B cell (primary cell): ENCODE results near the gene TSEN2.

Source experiments
- CTCF ChIP-seq: fragments of 200-600 bp; IDR thresholded peaks from one replicate; pipeline ENCODE4 v1.8.0; 2022; ENCODE audit warnings: antibody characterized with exemption, mild to moderate bottlenecking
- EZH2 ChIP-seq: IDR thresholded peaks from 2 replicates; pipeline ENCODE4 v1.6.1; 2012; ENCODE audit warnings: borderline replicate concordance, low read depth, mild to moderate bottlenecking, moderate library complexity, low read length; ENCODE audit not compliant: insufficient read depth, poor library complexity, severe bottlenecking

GRCh38 chr3:12571986-12572385 lies 87.7 kb downstream of the TSEN2 start:
- TF ChIP-seq CTCF (no peak), EZH2 (no peak)
